NCI-H748 treated with DMSO at 0.1 percent for 48 hours (cell line): ENCODE results near the gene TRAPPC3L.
"Not testable (repeated sequence)": the region's sequence is repeated elsewhere in the genome, so short reads cannot be mapped to it uniquely, and the experiment has no call there.

Experiments
- DNase-seq: peaks from one replicate; lab custom pipeline; 2025; lab: John Stamatoyannopoulos, UW

The TRAPPC3L gene

DNA sequence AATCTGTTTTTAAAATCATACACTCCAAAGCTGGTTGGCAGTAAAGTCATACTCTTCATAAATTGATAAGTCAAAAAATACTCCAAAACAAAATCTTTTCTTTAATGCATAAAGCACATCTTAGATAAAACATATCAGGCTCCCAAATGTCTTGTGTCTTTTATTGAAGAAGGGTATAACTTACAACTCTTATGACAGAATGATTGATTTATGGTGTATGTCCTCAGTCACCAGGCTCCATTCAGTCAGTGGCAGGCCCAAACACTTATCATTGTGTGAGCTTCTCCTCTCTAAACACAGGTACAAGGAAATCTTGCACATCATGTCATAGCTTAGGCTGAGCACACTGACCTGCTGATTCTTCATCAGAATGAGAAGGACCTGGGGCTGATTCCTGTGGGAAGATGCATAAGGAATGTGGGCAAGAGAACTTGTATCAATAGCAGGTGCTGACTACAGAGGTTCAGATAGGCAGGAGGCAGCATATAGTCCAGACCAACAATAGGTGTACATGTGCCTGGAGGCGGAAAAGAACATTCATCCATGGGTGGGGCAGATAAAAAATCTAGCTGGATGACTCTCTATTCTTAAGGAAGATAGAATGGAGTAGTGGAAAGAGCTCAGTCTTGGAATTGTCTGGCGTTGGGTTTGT, 32.1 kb downstream of the TRAPPC3L start:
- DNase-seq: no peak

DNA sequence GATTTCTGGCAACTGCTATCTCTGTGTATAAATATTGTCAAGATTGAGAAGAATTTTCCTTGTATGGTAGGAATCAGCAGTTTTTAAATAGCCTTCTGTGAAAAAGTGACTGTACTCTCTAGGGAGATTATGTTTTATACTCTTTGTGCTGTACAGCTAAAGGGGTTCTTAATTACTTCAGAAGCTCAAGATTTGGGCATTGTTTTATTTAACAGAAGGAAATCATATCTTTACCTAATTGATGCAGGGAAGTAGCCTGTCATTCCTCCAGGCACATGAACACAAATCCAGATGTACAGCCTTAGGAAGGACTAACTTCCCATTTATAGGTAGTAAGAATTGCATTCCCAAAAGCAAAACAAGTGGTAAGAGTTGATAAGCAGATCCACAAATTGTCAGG, 32.8 kb downstream of the TRAPPC3L start:
- DNase-seq: no peak

DNA sequence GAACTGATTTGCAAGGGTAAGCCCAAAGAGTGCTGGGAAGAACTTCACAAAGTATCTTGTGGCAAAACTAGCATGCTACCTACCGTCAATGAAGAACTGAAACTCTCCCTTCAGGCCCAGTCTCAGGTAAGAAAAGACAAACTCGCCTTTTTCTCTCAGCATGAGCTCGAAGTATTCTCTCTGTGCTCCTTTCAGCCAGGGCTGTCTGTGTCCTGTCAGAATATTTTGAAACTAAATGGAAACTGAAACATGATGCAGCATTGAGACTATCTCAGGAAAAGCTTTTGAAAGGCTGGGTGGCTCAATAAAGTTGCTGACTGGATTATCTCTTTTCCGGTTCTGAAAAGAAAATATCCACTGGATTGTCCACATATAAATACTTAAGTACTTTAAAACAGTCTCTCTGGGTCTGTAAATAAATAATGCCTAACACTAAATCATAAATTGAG, 33.3 kb downstream of the TRAPPC3L start:
- DNase-seq: no peak

GRCh38 chr6:116511424-116512110, 33.9 kb downstream of the TRAPPC3L start, which contains the start of gene CALHM5:
TSS of gene CALHM5 (plus strand) at chr6:116511639. CDS start at chr6:116511697, 58 bp downstream.
- no peak for DNase-seq

DNA sequence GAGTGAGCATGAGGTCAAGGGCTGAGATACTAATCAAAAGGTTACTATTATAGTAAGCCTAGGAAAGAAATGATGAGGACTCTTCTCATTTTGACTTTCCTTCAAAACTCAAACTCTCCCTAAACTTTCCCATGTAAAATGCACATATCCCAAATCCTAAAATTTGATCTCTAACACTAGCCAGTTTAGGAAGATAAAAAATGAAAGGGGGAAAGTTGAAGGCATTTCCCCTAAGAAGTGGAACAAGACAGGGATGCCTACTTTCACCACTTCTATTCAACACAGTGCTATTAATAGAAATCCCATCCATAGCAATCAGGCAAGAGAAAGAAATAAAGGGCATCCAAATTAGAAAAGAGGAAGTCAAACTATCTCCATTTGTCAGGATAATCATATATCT, 37.0 kb downstream of the TRAPPC3L start:
- DNase-seq: no peak

GRCh38 chr6:116507324-116507723, 38.2 kb downstream of the TRAPPC3L start:
- no peak for DNase-seq

- no peak for DNase-seq
Measured at GRCh38 chr6:116500969-116501433, 44.5 kb downstream of the TRAPPC3L start.

- DNase-seq: no peak
Measured at GRCh38 chr6:116497113-116497676, 48.3 kb downstream of the TRAPPC3L start.

GRCh38 chr6:116495161-116495560, 50.3 kb downstream of the TRAPPC3L start:
- not testable (repeated sequence) for DNase-seq

DNA sequence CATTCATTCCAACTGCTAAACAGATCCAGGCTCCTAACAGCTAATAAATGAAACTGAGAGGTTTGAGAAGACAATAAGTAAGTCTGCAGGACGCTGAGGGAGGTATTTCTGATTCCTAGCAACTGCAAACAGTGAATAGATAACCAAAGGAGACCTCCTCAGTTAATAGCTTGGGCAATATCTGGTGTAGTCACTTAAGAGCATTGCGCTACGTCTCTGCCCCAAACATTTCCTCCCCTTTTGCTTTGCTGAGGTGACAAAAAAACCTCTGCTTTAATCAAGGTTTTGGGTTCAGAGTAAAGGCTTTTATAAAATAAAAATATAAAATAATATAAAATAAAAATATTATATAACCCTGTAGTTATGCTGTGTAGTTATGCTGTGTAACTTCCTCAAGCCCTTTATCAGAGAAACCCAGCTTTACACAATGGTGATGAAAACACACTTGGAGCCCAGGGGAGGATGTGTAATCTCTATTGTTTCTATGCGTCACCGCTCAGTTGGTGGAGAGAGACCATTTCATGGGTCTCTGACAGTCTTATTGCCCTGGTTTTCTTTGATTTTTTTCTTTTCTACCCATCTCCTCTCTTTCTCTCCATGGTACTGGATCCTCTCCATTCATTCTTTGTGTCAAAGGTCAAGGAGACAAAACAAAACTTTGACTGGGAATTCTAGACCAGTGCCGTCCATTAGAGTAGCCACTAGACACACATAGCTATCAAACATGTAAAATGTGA, 53.0 kb downstream of the TRAPPC3L start:
- DNase-seq: no peak

- DNase-seq: no peak
Measured at GRCh38 chr6:116491610-116492330, 53.7 kb downstream of the TRAPPC3L start.

DNA sequence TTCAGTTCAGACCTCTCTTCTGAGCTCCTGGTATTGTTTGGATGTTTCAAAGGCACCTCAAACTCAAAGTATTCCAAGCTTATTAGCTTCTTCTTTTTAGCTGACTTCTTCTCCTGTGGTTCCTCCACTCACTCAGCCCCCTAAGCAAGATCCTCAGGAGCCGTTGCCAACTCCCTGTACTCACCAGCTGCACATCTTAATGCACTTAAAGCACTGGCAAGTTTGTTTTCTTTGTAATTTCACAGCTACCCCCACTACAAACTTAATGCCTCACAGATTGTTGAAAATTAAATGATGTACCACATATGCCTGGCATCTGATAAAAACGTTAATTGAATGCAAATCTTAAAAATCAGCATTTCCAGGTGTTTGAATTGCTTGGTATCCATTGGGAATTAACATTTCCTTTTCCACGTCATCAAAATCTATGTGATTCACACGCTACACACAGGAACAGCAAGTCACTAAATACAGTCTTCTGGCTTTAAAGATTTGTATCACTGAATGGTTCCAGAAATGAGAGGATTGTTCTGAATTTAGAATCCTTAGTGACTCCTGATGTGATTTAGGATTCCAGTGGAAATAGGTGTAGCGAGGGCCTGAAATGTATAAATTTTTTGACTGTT, 59.8 kb downstream of the TRAPPC3L start:
- DNase-seq: no peak

DNA sequence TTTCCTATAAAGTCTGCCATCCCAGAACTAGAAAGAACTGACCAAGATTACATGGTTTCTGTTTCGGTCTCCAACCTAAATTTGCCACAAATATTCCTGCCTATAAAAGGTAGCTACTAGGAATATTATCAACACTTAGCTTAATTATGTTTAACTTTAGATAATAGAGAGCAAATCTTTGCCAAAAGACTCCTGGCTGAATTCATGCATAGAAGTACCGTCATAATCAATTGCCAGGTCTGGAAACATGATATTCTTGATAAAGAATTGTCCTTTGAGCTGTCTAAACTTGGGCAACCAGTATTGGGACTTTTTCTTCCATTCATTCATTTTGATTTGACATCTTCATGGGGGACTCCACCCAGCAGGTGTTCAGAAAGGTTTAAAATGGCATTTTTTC, 61.9 kb downstream of the TRAPPC3L start:
- DNase-seq: no peak

GRCh38 chr6:116482780-116483179, 62.7 kb downstream of the TRAPPC3L start:
- no peak for DNase-seq

DNA sequence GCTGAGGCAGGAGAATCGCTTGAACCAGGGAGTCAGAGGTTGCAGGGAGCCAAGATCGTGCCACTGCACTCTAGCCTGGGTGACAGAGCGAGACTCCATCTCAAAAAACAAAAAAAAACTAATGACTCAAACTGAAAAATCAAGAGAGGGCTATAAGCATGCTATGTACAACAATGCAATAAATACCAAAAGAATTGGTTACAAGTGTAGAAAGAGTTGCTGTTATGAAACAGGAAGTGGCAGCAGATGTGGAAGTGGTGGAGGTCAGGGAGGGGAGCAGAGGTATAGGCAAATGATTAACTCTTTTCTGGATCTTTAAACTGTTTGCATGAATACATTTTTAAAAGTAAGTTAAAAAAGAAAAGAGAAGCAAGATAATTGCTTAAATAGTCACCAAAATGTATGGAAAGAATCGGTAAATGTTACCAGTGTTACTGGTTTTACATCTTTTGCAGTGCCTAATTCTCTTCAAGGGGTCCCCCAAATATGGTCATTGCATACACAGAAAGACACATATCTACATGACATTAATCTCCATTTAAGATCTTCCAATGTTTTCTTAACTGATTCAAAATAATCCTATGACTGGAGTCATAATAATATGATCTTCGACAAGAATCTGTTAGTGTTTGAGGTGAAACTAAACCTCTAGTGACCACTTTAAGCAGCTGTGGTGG, 69.3 kb downstream of the TRAPPC3L start:
- DNase-seq: no peak

GRCh38 chr6:116475141-116475540, 70.3 kb downstream of the TRAPPC3L start:
- no peak for DNase-seq

DNA sequence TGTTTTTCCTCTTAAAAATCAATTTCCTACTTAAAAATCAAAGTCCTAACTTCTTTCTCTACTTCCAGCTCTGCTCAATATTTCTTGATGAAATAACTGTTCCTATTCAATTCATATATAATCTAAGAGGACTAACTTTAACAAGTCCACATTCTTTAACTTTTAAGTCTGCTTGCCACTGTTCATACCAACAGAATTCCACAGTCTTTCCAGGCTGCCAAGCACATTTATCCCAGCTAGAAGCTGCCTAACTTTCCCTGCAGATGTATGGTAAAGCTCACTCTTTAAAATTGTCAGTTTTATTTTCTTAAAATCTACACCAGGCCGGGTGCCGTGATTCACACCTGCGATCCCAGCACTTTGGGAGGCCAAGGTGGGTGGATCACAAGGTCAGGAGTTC, 72.8 kb downstream of the TRAPPC3L start:
- DNase-seq: no peak

DNA sequence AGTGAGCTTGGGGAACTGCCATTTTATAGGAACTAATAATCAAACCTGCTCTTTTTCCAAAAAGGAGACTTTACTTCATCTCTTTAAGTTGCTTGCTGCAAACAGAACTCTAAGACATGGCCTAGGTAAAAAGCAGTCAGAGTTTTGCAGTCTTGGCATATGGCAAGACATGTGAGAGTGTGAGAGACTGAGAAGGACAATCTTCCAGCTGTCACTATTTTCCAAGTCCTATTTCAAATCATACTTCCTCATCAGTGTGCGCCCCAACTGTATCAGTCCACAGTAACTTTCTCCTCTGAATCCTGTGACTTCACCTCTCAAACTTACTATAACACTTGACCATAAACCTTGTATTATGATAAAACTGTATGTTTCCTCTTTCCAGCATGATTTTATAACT, 74.0 kb downstream of the TRAPPC3L start:
- DNase-seq: no peak

- no peak for DNase-seq
Measured at GRCh38 chr6:116468293-116468692, 77.2 kb downstream of the TRAPPC3L start.

DNA sequence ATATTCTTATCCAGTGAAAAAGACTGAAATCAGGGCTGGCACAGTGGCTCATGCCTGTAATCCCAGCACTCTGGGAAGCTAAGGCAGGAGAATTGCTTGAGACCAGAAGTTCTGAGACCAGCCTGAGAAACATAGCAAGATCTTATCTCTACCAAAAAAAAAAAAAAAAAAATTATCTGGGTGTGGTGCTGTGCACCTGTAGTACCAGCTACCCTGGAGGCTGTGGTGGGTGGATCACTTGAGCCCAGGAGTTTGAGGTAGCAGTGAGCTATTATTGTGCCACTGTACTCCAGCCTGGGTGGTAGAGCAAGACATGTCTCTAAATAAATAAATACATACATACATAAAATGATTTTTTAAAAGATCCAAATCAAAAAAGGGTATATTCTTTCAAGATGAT, 78.0 kb downstream of the TRAPPC3L start:
- no peak for DNase-seq

- DNase-seq: no peak
Measured at GRCh38 chr6:116467096-116467495, 78.4 kb downstream of the TRAPPC3L start.
